ENCODE data around the gene RAB44. TPM values are rescaled to one million over a fixed set of nuclear protein-coding genes. Genes with fewer than 3 reads are reported as not detected.
"Not testable (repeated sequence)": the region's sequence is repeated elsewhere in the genome, so short reads cannot be mapped to it uniquely, and the experiment has no call there.

RAB44 gene
- total RNA-seq, 4 donors from 2014 or later = 0.14 to 1.1 (median 0.46) TPM

DNA sequence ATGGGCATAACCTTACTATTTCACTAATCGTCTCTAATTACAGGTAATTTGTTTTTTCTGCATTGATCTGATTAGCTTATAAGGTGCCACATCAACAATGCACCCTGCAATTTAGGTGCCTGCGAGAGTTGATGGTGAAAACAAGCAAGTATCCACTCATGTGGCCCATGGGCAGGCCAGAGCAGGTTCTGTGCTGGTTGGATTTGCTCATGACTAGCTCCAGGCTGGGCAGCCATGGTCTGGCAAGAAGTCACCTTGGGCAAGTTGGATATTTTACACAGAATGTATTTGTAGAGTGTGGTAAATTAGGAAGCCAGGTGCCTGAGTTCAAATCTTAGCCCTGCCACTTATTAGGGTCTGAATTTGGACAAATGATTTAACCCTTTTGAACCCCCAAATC, 25.3 kb downstream of the RAB44 start:
- no peak for DNase-seq
- TF ChIP-seq POLR2A (IDR thresholded peaks at IDR 0.05) (no peak), EP300 (IDR thresholded peaks at IDR 0.05; ENCODE audit: low read depth) (no peak), POLR2AphosphoS5 (IDR thresholded peaks at IDR 0.05) (no peak)
- TF ChIP-seq, protein P1, sequence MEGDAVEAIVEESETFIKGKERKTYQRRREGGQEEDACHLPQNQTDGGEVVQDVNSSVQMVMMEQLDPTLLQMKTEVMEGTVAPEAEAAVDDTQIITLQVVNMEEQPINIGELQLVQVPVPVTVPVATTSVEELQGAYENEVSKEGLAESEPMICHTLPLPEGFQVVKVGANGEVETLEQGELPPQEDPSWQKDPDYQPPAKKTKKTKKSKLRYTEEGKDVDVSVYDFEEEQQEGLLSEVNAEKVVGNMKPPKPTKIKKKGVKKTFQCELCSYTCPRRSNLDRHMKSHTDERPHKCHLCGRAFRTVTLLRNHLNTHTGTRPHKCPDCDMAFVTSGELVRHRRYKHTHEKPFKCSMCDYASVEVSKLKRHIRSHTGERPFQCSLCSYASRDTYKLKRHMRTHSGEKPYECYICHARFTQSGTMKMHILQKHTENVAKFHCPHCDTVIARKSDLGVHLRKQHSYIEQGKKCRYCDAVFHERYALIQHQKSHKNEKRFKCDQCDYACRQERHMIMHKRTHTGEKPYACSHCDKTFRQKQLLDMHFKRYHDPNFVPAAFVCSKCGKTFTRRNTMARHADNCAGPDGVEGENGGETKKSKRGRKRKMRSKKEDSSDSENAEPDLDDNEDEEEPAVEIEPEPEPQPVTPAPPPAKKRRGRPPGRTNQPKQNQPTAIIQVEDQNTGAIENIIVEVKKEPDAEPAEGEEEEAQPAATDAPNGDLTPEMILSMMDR (IDR thresholded peaks at IDR 0.05) = no peak
- Histone ChIP-seq H3K27me3 (no peaks in the 10 kb centered on the region), H3K4me1 (no peaks in the 10 kb centered on the region), H3K4me3 (no peak overlapping the region), H3K36me3 (no peaks in the 10 kb centered on the region), H3K27ac (no peak overlapping the region), H3K9me3 (no peaks in the 10 kb centered on the region)
- in situ Hi-C loops (cut with MboI; ENCODE audit: low pct_ligation_motif_present in 1 of 4, low pct_unique_long_range_greater_than_20kb in 1 of 4, low sequenced_read_pairs in 3 of 4) (loop anchor here in 1 of 4 donors (25.0 kb wide), 1 partner anchor 311 kb away; no protein-coding TSS in a partner anchor), intact Hi-C loops (cut with DNase I; ENCODE audit: low total_unique reads) (no loop called here)
- WGBS, 2 donors (ENCODE audit: low coverage in 1 of 2) = 83 to 93% methylated on average over 1 to 2 of the region's 2 CpGs

DNA sequence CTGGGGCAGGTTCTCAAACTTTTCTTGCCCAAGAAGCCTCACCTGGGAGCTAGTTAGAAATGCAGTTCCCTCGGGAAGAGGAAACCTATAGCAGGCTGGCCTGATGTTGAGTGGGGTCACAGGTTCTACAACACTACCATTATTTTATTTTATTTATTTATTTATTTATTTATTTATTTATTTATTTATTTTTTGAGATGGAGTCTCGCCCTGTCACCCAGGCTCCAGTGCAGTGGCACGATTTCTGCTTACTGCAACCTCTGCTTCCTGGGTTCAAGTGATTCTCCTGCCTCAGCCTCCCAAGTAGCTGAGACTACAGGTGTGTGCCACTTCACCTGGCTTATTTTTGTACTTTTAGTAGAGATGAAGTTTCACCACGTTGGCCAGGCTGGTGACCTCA, 26.4 kb downstream of the RAB44 start:
- H3K4me3 ChIP-seq; H3K27me3 ChIP-seq; DNase-seq; intact Hi-C loops (cut with DNase I; ENCODE audit: low total_unique reads); H3K27ac ChIP-seq; H3K9me3 ChIP-seq; H3K4me1 ChIP-seq; H3K36me3 ChIP-seq: not testable (repeated sequence)
- in situ Hi-C loops (cut with MboI; ENCODE audit: low pct_ligation_motif_present in 1 of 4, low pct_unique_long_range_greater_than_20kb in 1 of 4, low sequenced_read_pairs in 3 of 4) = loop anchor here in 1 of 4 donors (25.0 kb wide), 1 partner anchor 312 kb away; no protein-coding TSS in a partner anchor
- WGBS, 2 donors (ENCODE audit: low coverage in 1 of 2) = 82 to 87% methylated on average over 2 to 4 of the region's 4 CpGs

DNA sequence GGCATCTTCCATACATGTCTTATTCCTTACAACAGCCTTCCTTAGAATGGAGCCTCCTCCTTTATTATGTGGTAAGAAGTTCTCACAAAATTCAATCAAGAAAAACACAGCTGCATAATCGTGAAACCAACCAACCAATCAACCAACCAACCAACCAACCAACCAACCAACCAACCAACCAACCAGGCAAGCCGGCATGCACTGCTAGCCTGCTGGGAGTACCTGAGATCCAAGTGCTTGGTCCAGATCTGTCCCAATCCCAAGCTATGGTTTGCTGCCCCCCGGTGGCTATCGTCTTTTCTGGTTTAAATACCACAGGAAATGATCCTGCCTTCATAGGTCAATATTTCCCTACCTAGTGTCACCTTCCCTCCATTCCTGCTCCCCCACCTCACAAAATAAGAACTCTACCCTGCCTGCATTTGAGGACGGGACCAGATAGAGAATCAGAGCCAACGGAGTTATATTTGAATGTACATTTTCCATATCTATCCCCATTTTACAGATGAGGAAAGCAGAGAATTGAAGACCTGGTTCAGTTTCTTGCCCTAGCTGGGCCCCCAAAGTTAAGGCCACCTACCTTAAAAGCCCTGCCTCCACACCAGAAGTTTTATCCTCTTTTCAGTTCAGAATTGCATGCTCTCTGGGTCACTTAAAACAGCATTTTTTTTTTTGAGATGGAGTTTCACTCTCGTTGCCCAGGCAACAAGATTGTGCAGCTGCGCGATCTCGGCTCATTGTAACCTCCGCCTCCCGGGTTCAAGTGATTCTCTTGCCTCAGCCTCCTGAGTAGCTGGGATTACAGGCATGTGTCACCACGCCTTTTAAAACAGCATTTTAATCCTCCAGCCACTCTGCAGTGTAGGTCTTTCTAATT, 27.1 kb downstream of the RAB44 start:
- H3K4me3 ChIP-seq = no peak overlapping the region
- no peaks in the 10 kb centered on the region for H3K4me1 ChIP-seq
- in situ Hi-C loops (cut with MboI; ENCODE audit: low pct_ligation_motif_present in 1 of 4, low pct_unique_long_range_greater_than_20kb in 1 of 4, low sequenced_read_pairs in 3 of 4) = loop anchor here in 1 of 4 donors (25.0 kb wide), 1 partner anchor 312 kb away; no protein-coding TSS in a partner anchor
- no peaks in the 10 kb centered on the region for H3K27me3 ChIP-seq
- WGBS, 2 donors (ENCODE audit: low coverage in 1 of 2) = 50 to 51% methylated on average over 7 to 13 of the region's 13 CpGs
- H3K9me3 ChIP-seq = no peaks in the 10 kb centered on the region
- no peaks in the 10 kb centered on the region for H3K36me3 ChIP-seq
- no peak overlapping the region for H3K27ac ChIP-seq
- no peak for TF ChIP-seq POLR2AphosphoS5 (IDR thresholded peaks at IDR 0.05)
- TF ChIP-seq EP300 (IDR thresholded peaks at IDR 0.05; ENCODE audit: low read depth) = no peak
- TF ChIP-seq POLR2A (IDR thresholded peaks at IDR 0.05) = no peak
- TF ChIP-seq, protein P1 (IDR thresholded peaks at IDR 0.05) = peak; percentile 42 to 76 (median 55)
- intact Hi-C loops (cut with DNase I; ENCODE audit: low total_unique reads) = no loop called here
- DNase-seq = peak; percentile 87

DNA sequence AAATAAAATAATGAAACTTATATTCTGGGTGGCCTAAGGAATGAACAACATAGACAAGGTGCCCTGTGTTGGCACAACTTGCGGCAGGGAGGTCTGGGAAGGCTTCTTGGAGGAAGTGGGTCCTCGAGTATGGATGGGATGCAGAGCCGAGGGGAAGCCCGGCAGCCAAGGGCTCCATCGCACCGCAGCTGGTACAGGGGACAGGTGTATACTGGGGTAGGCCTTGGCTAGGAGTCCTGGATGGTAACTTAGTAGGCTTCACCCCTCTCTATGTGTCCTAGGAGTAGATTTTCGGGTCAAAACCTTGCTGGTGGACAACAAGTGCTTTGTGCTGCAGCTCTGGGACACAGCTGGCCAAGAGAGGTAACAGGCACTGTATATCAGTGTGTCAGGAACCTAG, 28.0 kb downstream of the RAB44 start:
- DNase-seq = no peak
- WGBS, 2 donors (ENCODE audit: low coverage in 1 of 2) = 83 to 90% methylated on average over 2 to 7 of the region's 7 CpGs
- in situ Hi-C loops (cut with MboI; ENCODE audit: low pct_ligation_motif_present in 1 of 4, low pct_unique_long_range_greater_than_20kb in 1 of 4, low sequenced_read_pairs in 3 of 4) (no loop called here), intact Hi-C loops (cut with DNase I; ENCODE audit: low total_unique reads) (no loop called here)
- H3K27me3 ChIP-seq = no peaks in the 10 kb centered on the region
- H3K9me3 ChIP-seq = no peaks in the 10 kb centered on the region
- no peaks in the 10 kb centered on the region for H3K4me1 ChIP-seq
- TF ChIP-seq, protein P1 (IDR thresholded peaks at IDR 0.05) = no peak
- TF ChIP-seq EP300 (IDR thresholded peaks at IDR 0.05; ENCODE audit: low read depth) (no peak), POLR2A (IDR thresholded peaks at IDR 0.05) (no peak), POLR2AphosphoS5 (IDR thresholded peaks at IDR 0.05) (no peak)
- H3K4me3 ChIP-seq = no peak overlapping the region
- H3K36me3 ChIP-seq = no peaks in the 10 kb centered on the region
- H3K27ac ChIP-seq = no peak overlapping the region
